Stimulated activated CD4-positive, alpha-beta T cell treated with anti-CD3 and anti-CD28 coated beads, TNF-alpha, amount 100 ng/mL, for 24 hours (primary cell): ENCODE data around the gene TBL1X.
"Not testable (repeated sequence)": the region's sequence is repeated elsewhere in the genome, so short reads cannot be mapped to it uniquely, and the experiment has no call there.

Experiments used
- DNase-seq, 3 experiments: peaks; one replicate each; pipeline ENCODE4 v3.0.0-alpha.2; 2020; ENCODE audit warnings: low read depth in 3 of 3

TBL1X gene

GRCh38 chrX:9536156-9536555 lies 71.3 kb downstream of the TBL1X start:
- not testable (repeated sequence) for DNase-seq

- no peak for DNase-seq
Measured at GRCh38 chrX:9537781-9538180, 72.9 kb downstream of the TBL1X start.

- no peak for DNase-seq
Measured at GRCh38 chrX:9538544-9539045, 73.7 kb downstream of the TBL1X start.

- DNase-seq = no peak
Measured at GRCh38 chrX:9539605-9540387, 74.9 kb downstream of the TBL1X start.

- no peak for DNase-seq
Measured at GRCh38 chrX:9542106-9542760, 77.4 kb downstream of the TBL1X start.

- DNase-seq = no peak
Measured at GRCh38 chrX:9542761-9543111, 77.9 kb downstream of the TBL1X start.

GRCh38 chrX:9555354-9555753 lies 90.5 kb downstream of the TBL1X start:
- DNase-seq = no peak

GRCh38 chrX:9557091-9557490 lies 92.2 kb downstream of the TBL1X start:
- no peak for DNase-seq

GRCh38 chrX:9557521-9557920 lies 92.7 kb downstream of the TBL1X start:
- no peak for DNase-seq

GRCh38 chrX:9558615-9559014 lies 93.8 kb downstream of the TBL1X start:
- DNase-seq = no peak

GRCh38 chrX:9560219-9560618 lies 95.4 kb downstream of the TBL1X start:
- no peak for DNase-seq

- no peak for DNase-seq
Measured at GRCh38 chrX:9561199-9561598, 96.3 kb downstream of the TBL1X start.

GRCh38 chrX:9562851-9563250 lies 98.0 kb downstream of the TBL1X start:
- no peak for DNase-seq

GRCh38 chrX:9566150-9566621 lies 101.3 kb downstream of the TBL1X start:
- DNase-seq = peak in 1 of 3 experiments; percentile 7

GRCh38 chrX:9569876-9570301 lies 105.0 kb downstream of the TBL1X start:
- DNase-seq = no peak

GRCh38 chrX:9573282-9574106 lies 108.6 kb downstream of the TBL1X start:
- no peak for DNase-seq

- DNase-seq = no peak
Measured at GRCh38 chrX:9576059-9576458, 111.2 kb downstream of the TBL1X start.

GRCh38 chrX:9577555-9577954 lies 112.7 kb downstream of the TBL1X start:
- DNase-seq = no peak

- no peak for DNase-seq
Measured at GRCh38 chrX:9578083-9578779, 113.4 kb downstream of the TBL1X start.

GRCh38 chrX:9581771-9582385 lies 117.0 kb downstream of the TBL1X start:
- no peak for DNase-seq

- no peak for DNase-seq
Measured at GRCh38 chrX:9582956-9583355, 118.1 kb downstream of the TBL1X start.
